Colonic mucosa (tissue), 4 donors: Measurements from ENCODE around the gene TMEM38A. TPM values are rescaled to one million over a fixed set of nuclear protein-coding genes. Genes with fewer than 3 reads are reported as not detected.
"Not testable (repeated sequence)": the region's sequence is repeated elsewhere in the genome, so short reads cannot be mapped to it uniquely, and the experiment has no call there.

Source experiments
- DNase-seq: peaks from one replicate; pipeline ENCODE4 v3.0.0-alpha.2; 2020
- H3K27ac ChIP-seq: fragments of 200-600 bp; one replicate; pipeline ENCODE4 v1.8.0; 2021
- H3K27me3 ChIP-seq: fragments of 200-600 bp; one replicate; pipeline ENCODE4 v1.8.0; 2021
- H3K36me3 ChIP-seq: fragments of 200-600 bp; one replicate; pipeline ENCODE4 v1.8.0; 2021
- H3K4me1 ChIP-seq: fragments of 200-600 bp; one replicate; pipeline ENCODE4 v1.8.0; 2021; ENCODE audit warnings: mild to moderate bottlenecking
- H3K4me3 ChIP-seq: fragments of 200-600 bp; one replicate; pipeline ENCODE4 v1.8.0; 2021
- H3K9ac ChIP-seq, 2 donors: one replicate each; pipeline ENCODE4 v1.7.0; 2013; ENCODE audit warnings: control low read depth in 2 of 2, low read depth in 2 of 2, low read length in 2 of 2
- H3K9me3 ChIP-seq: fragments of 200-600 bp; one replicate; pipeline ENCODE4 v1.8.0; 2021
- CTCF ChIP-seq: fragments of 200-600 bp; IDR thresholded peaks from one replicate; pipeline ENCODE4 v1.8.0; 2022; ENCODE audit warnings: antibody characterized with exemption, mild to moderate bottlenecking
- intact Hi-C: fragments of 100-400 bp; cut with DNase I; formaldehyde crosslinking; loops from one replicate; pipeline ENCODE4 v1.14.1; 2022
- total RNA-seq, 2 donors: library from RNA; stranded (reverse); fragmentation: NEBNext Ultra II Directional in 1 of 2; extraction: Animal tissue kit (Norgen Biotek cat#: 25700) in 1 of 2; gene quantifications; one replicate each; pipeline ENCODE4 v1.2.1, GENCODE V29; 2021
- donor health status: healthy.
- donor health status: DM: no; HTN: no; CAD: no.
- donor health status: DM: no; HTN: no; CAD: no.

TMEM38A gene
- total RNA-seq, 2 donors from 2014 or later, result 4.2 to 4.4 TPM

DNA sequence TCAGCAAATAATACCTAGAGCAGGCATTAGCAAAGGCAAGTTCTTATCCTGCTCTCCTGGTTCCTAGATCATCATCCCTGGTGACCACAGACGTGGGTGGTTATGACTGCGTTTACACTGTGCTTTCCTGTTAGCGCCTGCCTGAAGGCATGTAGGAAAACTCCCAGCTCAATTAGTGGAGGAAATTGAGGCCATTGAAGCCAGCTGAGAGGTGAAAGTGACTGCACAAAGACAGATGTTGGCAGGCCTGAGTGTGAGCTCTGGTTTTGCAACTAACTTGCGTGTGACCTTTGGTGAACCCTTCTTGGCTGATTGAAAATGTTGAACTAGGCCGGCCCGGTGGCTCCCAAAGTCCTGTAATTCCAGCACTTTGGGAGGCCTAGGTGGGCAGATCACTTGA is 41.2 kb downstream of the TMEM38A start:
- Histone ChIP-seq H3K9me3 (no peaks in the 10 kb centered on the region), H3K4me3 (no peak overlapping the region), H3K27ac (no peak overlapping the region), H3K4me1 (no peaks in the 10 kb centered on the region), H3K27me3 (no peaks in the 10 kb centered on the region), H3K9ac (no peak overlapping the region), H3K36me3 (no peaks in the 10 kb centered on the region)
- no peak for TF ChIP-seq CTCF
- no peak for DNase-seq
- intact Hi-C loops, result no loop called here

GRCh38 chr19:16703677-16704076 is 42.7 kb downstream of the TMEM38A start:
- Histone ChIP-seq H3K36me3 (no peaks in the 10 kb centered on the region), H3K9me3 (no peaks in the 10 kb centered on the region), H3K4me3 (no peak overlapping the region), H3K9ac (no peak overlapping the region), H3K4me1 (no peaks in the 10 kb centered on the region), H3K27ac (no peak overlapping the region), H3K27me3 (no peaks in the 10 kb centered on the region)
- intact Hi-C loops, result no loop called here
- no peak for DNase-seq
- TF ChIP-seq CTCF, result no peak

DNA sequence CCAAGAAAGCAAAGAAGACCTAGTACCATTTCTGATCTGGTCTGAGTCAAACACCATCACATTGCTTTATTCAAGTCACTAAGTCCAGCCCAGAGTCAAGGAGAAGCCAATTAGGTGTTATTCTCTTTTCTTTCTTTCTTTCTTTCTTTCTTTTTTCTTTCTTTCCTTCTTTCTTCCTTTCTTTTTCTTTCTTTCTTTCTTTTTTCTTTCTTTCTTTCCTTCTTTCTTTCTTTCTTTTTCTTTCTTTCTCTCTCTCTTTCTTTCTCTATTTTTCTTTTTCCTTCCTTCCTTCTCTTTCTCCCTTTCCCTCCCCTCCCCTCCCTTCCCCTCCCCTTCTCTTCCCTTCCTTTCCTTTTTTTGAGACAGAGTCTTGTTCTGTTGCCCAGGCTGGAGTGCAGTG is 49.9 kb downstream of the TMEM38A start:
- DNase-seq, H3K27me3 ChIP-seq, H3K9me3 ChIP-seq, H3K36me3 ChIP-seq, H3K9ac ChIP-seq, H3K4me1 ChIP-seq, H3K27ac ChIP-seq, H3K4me3 ChIP-seq: not testable (repeated sequence)
- intact Hi-C loops, result loop anchor here (5.0 kb wide), 2 partner anchors 61 to 186 kb away; no protein-coding TSS in a partner anchor

- not testable (repeated sequence) for H3K4me3 ChIP-seq, H3K36me3 ChIP-seq, H3K9ac ChIP-seq, H3K9me3 ChIP-seq, H3K4me1 ChIP-seq, H3K27ac ChIP-seq, H3K27me3 ChIP-seq, DNase-seq
- intact Hi-C loops, result loop anchor here (5.0 kb wide), 2 partner anchors 60 to 185 kb away; no protein-coding TSS in a partner anchor
Measured at GRCh38 chr19:16712295-16712694, 51.4 kb downstream of the TMEM38A start.

DNA sequence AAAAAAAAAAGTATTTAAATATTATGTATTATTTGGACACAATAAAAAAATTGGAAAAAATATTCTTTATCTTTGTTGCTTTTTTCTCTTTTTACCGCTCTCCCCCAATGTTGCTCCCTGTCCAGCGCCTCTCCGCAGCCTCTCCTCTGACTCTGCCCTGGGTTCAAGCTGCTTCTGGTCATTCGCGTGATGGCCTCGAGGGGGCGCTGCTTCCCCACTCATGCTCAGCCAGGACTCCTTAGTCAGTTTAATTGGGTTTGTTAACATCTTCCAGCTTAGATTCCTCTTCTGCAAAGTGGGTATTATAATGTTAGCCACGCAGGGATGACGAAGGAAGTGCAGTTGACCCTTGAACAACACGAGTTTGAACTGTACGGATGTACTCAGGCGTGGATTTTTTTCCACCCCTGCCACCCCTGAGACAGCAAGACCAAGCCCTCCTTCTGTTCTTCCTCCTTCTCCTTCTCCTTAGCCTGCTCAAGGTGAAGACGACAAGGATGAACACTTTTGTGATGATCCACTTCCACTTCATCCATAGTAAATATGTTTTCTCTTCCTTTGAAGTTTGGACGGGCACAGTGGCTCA is 53.9 kb downstream of the TMEM38A start:
- H3K4me3 ChIP-seq, result no peak overlapping the region
- H3K36me3 ChIP-seq, result no peaks in the 10 kb centered on the region
- no peaks in the 10 kb centered on the region for H3K9me3 ChIP-seq
- no peak overlapping the region for H3K9ac ChIP-seq
- peak; percentile 72 for DNase-seq
- H3K4me1 ChIP-seq, result peaks cover 3% of the 10 kb centered on the region
- TF ChIP-seq CTCF, result peak; percentile 92
- H3K27ac ChIP-seq, result no peak overlapping the region
- intact Hi-C loops, result loop anchor here (5.0 kb wide), 3 partner anchors 58 to 338 kb away; no protein-coding TSS in a partner anchor
- H3K27me3 ChIP-seq, result no peaks in the 10 kb centered on the region

DNA sequence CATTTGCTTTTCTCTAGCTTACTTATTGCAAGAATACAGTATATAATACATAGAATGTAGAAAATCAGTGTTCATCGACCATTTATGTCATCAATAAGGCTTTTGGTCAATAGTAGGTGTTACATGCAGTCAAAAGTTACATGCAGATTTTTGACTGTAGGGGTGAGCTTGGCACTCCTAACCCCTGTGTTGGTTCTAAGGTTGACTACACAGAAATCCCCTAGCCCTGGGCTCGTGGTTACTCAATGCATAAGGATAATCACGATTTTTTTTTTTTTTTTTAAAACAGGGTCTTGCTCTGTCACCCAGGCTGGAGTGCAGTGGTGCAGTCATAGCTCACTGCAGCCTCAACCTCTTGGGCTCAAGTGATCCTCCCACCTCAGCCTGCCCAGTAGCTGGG is 54.7 kb downstream of the TMEM38A start:
- Histone ChIP-seq H3K36me3 (no peaks in the 10 kb centered on the region), H3K4me3 (no peak overlapping the region), H3K9ac (no peak overlapping the region), H3K9me3 (no peaks in the 10 kb centered on the region), H3K4me1 (peaks cover 3% of the 10 kb centered on the region), H3K27ac (no peak overlapping the region), H3K27me3 (no peaks in the 10 kb centered on the region)
- intact Hi-C loops, result loop anchor here (5.0 kb wide), 1 partner anchor 337 kb away; no protein-coding TSS in a partner anchor
- TF ChIP-seq CTCF, result no peak
- DNase-seq, result no peak
